Measurements from ENCODE around the gene MED13L.
"Not testable (repeated sequence)": the region's sequence is repeated elsewhere in the genome, so short reads cannot be mapped to it uniquely, and the experiment has no call there.

Gene MED13L

DNA sequence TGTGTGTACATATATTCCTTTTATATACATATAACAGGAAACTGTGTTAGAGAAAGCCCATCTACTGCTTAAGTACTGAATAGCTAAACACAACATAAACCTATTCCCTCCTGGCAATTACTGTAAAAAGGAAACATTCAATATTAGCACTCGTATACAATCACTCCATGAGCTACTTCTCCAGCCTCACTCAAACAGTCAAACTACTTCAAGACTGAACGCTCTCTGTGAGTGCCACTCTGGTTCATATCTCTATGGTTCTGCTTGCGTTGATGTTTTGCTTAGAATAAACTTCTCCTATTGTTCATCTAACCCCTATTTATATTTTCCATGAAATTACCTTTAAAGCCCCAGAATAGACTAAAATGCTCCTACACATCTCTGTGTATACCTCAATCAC, 243.7 kb downstream of the MED13L start:
- Histone ChIP-seq H3K9me3 (no peaks in the 10 kb centered on the region), H3K27me3 (no peaks in the 10 kb centered on the region), H3K36me3 (no peaks in the 10 kb centered on the region), H3K4me1 (peaks cover 16% of the 10 kb centered on the region), H3K4me3 (ENCODE audit: low read depth, low read length) (no peak overlapping the region)
- DNase-seq, result no peak
- TF ChIP-seq, protein P1, sequence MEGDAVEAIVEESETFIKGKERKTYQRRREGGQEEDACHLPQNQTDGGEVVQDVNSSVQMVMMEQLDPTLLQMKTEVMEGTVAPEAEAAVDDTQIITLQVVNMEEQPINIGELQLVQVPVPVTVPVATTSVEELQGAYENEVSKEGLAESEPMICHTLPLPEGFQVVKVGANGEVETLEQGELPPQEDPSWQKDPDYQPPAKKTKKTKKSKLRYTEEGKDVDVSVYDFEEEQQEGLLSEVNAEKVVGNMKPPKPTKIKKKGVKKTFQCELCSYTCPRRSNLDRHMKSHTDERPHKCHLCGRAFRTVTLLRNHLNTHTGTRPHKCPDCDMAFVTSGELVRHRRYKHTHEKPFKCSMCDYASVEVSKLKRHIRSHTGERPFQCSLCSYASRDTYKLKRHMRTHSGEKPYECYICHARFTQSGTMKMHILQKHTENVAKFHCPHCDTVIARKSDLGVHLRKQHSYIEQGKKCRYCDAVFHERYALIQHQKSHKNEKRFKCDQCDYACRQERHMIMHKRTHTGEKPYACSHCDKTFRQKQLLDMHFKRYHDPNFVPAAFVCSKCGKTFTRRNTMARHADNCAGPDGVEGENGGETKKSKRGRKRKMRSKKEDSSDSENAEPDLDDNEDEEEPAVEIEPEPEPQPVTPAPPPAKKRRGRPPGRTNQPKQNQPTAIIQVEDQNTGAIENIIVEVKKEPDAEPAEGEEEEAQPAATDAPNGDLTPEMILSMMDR (IDR thresholded peaks at IDR 0.05; ENCODE audit: low read depth, low read length), result no peak

DNA sequence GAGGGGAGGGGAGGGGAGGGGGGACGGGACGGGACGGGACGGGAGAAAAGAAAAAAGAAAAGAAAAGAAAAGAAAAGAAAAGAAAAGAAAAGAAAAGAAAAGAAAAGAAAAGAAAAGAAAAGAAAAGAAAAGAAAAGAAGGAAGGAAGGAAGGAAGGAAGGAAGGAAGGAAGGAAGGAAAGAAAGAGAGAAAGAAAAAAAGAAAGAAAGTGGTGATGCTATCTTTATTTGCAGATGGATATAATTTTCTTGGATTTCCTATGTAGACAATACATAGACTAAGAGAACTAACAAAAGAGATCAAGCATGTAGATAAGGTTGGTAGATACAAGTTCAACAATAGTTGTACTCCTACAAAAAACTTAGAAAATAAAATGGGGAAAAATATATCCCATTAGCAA, 245.9 kb downstream of the MED13L start:
- H3K4me3 ChIP-seq (ENCODE audit: low read depth, low read length); H3K4me1 ChIP-seq; DNase-seq; H3K36me3 ChIP-seq; H3K27me3 ChIP-seq; H3K9me3 ChIP-seq: not testable (repeated sequence)

DNA sequence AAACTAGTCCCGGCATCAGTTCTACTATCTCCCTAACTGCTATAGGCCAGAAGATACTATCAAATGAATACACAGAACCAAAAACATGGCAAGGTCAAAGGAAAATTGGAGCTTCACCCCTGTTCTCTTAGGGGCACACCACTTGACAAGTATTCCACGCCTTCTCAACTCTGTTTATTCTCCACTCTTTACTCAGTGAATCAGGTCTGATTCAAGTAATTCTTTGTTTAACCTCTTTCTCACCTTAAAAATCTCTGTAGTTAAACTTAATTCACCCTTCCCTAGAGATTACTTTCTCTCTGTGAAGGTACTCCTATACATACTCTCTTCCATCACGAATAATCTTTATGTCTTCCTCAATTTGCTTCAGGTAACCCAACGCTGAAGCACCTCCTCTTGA, 248.9 kb downstream of the MED13L start:
- Histone ChIP-seq H3K36me3 (no peaks in the 10 kb centered on the region), H3K9me3 (no peaks in the 10 kb centered on the region)

DNA sequence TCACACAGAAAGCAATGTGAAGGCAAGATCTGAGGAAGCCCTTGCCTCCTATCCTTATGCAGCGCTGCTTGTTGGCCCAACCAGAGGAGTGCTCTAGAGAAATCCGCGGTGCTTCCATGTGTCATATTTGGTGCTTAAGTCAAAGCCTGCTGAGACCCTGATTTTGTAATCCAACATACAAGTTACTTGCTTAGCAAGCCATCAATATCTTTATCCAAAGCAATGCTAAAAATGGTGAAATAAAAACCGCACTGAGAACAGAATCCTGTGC, 250.0 kb downstream of the MED13L start:
- Histone ChIP-seq H3K36me3 (no peaks in the 10 kb centered on the region), H3K9me3 (no peaks in the 10 kb centered on the region), H3K4me3 (ENCODE audit: low read depth, low read length) (no peak overlapping the region), H3K27me3 (no peaks in the 10 kb centered on the region), H3K4me1 (no peaks in the 10 kb centered on the region)
- TF ChIP-seq, protein P1 (IDR thresholded peaks at IDR 0.05; ENCODE audit: low read depth, low read length), result no peak
- DNase-seq, result no peak

More for the DNA sequence above, 248.9 kb downstream of the MED13L start:
- no peak for DNase-seq
- Histone ChIP-seq H3K4me3 (ENCODE audit: low read depth, low read length) (no peak overlapping the region), H3K4me1 (no peaks in the 10 kb centered on the region), H3K27me3 (no peaks in the 10 kb centered on the region)
- TF ChIP-seq, protein P1 (IDR thresholded peaks at IDR 0.05; ENCODE audit: low read depth, low read length), result no peak

DNA sequence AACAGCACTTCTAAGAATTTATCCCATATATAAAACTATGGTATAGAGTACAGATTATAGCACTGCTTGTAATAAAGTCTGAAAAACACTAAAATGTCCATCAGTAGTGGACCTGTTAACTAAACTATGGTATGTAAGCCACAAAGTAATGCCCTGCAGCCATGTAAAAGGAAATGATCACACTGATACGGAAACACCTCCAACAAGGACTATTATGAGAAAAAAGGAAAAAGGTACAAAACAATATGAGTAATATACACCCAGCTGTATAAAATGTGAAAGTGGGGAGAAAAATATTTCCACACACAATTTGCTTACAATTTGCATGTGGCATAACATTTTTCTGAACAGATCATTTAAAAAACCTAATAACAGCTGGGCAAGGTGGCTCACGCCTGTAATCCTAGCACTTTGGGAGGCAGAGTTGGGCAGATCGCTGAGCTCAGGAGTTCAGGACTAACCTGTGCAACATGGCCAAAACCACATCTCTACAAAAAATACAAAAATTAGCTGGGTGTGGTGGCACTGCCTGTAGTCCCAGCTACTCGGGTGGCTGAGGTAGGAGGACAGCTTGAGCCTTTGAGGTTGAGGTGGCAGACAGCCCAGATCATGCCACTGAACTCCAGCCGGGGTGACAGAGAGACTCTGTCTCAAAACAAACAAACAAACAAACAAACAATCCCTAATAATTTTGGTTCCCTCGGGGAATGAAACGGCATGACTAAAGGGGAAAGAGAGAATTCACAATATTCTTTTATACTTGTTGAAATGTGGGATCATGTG, 250.5 kb downstream of the MED13L start:
- no peak for DNase-seq
- Histone ChIP-seq H3K4me1 (no peaks in the 10 kb centered on the region), H3K9me3 (no peaks in the 10 kb centered on the region), H3K4me3 (ENCODE audit: low read depth, low read length) (no peak overlapping the region), H3K36me3 (no peaks in the 10 kb centered on the region), H3K27me3 (no peaks in the 10 kb centered on the region)
- TF ChIP-seq, protein P1 (IDR thresholded peaks at IDR 0.05; ENCODE audit: low read depth, low read length), result no peak

DNA sequence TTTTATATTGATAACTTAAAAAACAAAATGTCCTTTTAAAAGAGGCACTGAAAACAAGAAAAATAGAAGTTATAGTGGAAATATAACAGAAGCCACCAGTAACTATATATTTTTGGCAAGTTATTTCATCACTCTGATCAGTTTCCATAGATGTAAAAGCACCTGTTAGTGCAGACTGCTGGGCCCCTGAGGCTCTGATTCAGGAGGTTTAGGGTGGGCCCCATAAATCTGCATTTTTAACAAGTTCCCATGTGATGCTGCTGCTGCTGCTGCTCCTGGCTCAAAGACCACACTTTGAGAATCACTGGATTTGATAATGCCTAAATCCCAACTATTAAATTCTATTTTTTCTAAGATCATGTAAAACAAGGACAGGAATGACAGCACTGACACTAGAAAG, 251.1 kb downstream of the MED13L start:
- no peaks in the 10 kb centered on the region for H3K27me3 ChIP-seq
- no peaks in the 10 kb centered on the region; the same call in 1 of the 2 replicates for H3K36me3 ChIP-seq
- H3K4me3 ChIP-seq (ENCODE audit: low read depth, low read length), result no peak overlapping the region
- H3K4me1 ChIP-seq, result no peaks in the 10 kb centered on the region
- DNase-seq, result no peak
- TF ChIP-seq, protein P1 (IDR thresholded peaks at IDR 0.05; ENCODE audit: low read depth, low read length), result no peak
- no peaks in the 10 kb centered on the region for H3K9me3 ChIP-seq

Data from BE2C (cell line).